Measurements from ENCODE around the gene ALDH1B1.

DNA sequence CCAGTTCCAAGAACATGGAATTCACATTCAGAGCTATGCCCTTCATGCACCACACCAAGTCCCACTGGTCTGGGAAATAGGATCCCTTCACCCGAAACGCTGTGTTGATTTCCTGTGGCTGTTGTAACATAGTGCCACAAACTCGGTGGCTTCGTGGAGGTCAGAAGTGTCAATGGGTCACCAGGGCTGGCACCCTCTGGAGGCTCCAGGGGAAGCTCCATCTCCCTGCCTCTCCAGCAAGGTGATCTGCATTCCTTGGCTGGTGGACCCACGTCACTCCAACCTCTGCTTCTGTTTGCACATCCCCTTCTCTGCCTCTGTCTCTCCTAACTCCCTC lies 28.9 kb upstream of the ALDH1B1 start:
- TF ChIP-seq, protein P1, sequence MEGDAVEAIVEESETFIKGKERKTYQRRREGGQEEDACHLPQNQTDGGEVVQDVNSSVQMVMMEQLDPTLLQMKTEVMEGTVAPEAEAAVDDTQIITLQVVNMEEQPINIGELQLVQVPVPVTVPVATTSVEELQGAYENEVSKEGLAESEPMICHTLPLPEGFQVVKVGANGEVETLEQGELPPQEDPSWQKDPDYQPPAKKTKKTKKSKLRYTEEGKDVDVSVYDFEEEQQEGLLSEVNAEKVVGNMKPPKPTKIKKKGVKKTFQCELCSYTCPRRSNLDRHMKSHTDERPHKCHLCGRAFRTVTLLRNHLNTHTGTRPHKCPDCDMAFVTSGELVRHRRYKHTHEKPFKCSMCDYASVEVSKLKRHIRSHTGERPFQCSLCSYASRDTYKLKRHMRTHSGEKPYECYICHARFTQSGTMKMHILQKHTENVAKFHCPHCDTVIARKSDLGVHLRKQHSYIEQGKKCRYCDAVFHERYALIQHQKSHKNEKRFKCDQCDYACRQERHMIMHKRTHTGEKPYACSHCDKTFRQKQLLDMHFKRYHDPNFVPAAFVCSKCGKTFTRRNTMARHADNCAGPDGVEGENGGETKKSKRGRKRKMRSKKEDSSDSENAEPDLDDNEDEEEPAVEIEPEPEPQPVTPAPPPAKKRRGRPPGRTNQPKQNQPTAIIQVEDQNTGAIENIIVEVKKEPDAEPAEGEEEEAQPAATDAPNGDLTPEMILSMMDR (IDR thresholded peaks at IDR 0.05), result no peak
- no peak for TF ChIP-seq POLR2A (IDR thresholded peaks at IDR 0.05)
